HG03521 (cell line): ENCODE data around the gene UBXN6.

Experiments used
- ATAC-seq: cut with Tn5 transposase; IDR thresholded peaks from one replicate; pipeline ENCODE4 v1.9.1; 2021; ENCODE audit warnings: mild to moderate bottlenecking, moderate library complexity; ENCODE audit not compliant: unreplicated experiment

UBXN6 gene

DNA sequence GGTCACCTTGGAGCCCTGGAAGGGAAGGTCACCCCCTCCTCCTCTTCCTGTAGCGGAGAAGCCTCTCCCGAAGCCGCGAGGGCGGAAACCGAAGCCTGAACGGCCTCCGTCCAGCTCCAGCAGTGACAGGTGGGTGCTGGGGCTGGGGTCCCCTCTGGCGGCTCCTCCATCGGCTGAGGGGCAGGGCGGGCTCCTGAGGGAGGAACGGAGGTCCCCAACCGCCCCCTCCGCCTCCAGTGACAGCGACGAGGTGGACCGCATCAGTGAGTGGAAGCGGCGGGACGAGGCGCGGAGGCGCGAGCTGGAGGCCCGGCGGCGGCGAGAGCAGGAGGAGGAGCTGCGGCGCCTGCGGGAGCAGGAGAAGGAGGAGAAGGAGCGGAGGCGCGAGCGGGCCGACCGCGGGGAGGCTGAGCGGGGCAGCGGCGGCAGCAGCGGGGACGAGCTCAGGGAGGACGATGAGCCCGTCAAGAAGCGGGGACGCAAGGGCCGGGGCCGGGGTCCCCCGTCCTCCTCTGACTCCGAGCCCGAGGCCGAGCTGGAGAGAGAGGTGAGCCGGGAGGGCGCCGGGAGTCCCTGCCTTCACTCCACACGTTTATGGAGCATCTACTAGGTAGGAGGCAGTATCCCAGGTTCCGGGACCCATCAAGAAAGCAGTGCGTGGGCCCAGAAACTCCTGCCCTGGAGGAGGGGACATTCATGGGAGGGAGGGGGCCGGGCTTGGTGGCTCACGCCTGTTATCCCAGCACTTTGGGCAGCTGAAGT, 36.5 kb upstream of the UBXN6 start:
- no peak for ATAC-seq

DNA sequence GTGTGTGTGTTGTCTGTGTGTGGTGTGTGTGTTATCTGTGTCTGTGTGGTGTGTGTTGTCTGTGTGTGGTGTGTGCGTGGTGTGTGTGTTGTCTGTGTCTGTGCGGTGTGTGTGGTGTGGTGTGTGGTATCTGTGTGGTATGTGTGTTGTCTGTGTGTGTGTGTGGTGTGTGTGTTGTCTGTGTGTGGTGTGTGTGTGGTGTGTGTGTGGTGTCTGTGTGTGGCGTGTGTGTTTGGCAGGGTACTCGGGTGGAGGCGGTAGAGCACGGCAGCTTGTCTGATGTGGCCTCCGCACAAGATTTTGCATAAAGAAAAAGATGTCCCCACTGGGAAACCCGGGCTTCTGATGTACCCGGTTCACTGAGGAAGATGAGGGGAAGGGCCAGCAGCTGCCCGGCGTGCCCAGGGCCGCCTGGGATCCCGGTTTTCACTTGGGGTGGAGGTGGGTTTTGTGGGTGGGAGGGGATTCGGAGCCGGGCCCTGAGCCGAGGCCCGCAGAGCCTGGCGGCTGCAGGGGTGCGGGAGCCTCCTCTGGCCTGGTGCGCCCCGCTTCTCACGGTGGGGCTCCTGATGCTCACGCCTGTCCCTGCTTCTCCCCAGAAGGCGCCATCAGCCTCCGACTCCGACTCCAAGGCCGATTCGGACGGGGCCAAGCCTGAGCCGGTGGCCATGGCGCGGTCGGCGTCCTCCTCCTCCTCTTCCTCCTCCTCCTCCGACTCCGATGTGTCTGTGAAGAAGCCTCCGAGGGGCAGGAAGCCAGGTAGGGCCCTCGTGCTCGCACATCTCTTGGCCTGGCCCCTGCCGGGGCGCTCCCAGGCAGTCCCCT, 35.7 kb upstream of the UBXN6 start:
- ATAC-seq: no peak

- no peak for ATAC-seq
These were observed 34.9 kb upstream of the UBXN6 start for GRCh38 chr19:4492337-4493103.

DNA sequence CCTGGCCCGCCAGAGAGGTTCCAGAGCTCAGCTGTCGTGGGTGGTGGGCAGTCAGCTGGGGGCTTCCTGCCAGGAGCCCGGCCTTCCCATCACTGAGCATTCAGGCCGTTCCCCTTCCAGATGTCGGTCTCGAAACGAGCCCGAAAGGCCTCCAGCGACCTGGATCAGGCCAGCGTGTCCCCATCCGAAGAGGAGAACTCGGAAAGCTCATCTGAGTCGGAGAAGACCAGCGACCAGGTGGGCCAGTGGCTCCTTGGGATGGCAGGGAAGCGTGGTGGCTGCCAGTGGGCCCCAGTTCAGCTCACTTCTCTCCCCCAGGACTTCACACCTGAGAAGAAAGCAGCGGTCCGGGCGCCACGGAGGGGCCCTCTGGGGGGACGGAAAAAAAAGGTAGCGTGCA, 33.9 kb upstream of the UBXN6 start:
- no peak for ATAC-seq

GRCh38 chr19:4488496-4488895, 30.9 kb upstream of the UBXN6 start:
- no peak for ATAC-seq

DNA sequence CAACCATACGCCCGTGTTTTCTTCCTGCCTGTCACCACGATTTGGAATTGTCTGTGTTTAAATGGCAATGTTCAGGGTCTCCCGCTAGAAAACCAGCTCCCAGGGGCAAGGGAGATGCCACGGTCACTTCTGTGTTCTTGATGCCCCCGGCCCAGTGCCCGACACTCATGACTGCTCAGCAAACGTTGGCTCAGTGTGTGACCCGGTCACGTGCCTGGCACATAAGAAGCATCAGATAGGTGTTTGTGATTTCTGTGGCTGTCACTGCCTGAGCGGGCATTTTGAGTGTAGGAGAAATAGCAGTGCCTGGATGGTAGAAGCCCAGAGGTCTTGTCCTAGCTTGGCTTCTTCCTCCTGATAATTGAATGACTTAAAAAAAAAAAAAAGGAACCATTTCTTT, 30.0 kb upstream of the UBXN6 start:
- no peak for ATAC-seq

DNA sequence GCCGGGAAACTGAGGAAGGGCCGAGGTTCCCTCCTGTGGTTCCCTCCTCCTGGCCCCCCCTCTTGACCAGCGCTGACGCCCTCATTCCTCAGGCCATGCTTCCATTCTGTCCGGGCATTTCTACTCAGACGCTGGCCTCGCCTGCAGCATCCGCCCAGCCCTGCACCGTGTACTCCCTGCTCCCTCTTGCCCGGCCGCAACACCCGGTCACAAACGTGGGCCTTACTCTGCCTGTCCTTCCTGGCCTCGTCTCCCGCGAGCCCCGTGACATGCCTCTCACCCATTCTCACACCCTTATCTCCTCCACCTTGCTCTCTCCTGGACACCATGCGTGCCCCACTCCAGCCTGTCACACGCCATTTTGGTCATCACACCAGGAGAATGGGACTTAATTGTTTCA, 25.8 kb upstream of the UBXN6 start:
- ATAC-seq: no peak

DNA sequence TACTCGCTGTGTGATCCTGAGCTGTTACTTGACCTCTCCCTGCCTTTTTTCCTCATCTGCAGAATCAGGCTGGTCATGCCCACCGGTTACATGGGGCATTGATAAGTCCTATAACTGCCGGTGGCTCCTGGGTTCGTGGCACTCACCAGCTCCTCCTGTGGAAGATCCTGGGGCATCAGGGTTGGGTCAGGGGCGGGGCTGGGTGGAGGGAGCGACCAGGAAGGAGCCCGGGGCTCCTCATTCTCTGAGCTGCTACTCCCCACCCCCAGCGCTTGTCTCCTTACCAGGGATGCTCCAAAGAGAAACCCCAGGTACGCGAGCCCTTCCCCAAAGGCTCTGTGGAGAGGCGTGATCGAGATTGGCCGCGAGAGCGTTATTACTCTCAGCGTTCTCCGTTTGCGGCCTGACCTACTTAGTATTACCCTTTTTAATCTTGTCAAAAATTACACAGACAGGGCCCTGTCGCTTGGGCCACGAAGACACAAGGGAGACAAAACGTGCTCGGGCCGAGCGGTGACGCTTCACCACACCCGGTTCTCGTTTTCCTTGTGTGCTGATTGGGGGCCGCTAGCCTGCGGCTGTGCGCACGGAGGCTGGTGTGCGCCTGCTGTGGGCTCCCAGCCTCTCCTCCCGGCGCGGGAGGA, 25.2 kb upstream of the UBXN6 start:
- no peak for ATAC-seq

GRCh38 chr19:4477034-4477801, 19.6 kb upstream of the UBXN6 start:
- ATAC-seq: no peak

DNA sequence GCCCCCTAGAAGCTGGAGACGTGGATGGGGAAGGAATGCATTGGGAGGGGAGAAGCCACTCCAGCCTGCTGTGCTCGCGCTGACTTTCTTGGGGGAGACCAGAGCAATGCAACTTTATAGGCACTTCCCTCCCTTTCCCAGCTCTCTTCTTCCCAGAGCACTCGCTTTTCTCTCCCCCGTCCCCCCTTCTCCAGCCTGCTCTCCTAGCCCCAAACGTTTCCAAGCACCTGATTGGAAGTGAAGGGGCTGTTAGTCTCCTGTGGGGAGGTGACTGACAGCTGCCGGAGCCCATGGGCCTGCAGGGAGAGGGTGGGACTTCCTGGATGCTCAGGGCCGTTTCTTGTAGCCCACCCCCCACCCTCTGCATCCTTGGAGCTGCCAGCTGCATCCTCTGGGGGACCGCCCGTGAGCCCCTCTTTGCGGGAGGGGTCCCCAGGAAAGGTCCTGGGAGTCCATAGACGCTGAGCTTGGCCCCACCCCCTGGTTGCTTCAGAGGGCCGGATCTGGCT, 17.0 kb upstream of the UBXN6 start:
- no peak for ATAC-seq

GRCh38 chr19:4473763-4474513, 16.3 kb upstream of the UBXN6 start:
- ATAC-seq: no peak

DNA sequence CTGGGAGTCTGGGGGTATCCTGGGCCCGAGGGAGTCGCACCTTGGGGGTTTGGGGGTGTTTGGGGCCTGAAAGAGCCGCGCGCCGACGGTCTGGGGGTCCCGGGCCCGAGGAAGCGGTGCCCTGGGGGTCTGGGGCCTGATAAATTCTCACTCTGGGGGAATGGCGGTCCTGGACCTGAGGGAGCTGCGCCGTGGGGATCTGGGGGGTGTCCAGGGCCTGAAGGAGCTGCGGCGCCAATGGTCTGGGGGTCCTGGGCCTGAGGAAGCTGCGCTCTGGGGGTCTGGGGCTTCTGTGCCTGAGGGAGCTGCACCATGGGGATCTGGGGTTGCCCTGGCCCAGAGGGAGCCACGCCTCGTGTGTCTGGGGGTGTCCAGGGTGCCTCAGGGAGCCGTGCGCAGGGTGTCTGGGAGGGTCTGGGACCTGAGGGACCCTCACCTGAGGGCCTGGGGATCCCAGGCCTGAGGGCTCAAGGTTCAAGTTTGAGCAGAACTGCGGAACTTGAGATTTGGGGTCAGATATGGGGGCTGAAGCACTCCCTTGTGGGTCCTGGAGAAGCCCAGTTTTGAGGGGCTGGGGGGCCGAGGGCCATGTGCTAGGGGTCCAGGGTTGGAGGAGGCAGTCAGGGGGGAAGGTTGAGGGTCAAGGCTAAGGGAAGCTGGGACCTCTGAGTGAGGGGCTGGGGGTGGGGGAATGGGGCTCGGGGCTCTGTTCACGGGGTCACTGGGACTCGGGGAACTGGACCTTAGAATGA, 15.6 kb upstream of the UBXN6 start:
- ATAC-seq: no peak

- no peak for ATAC-seq
These were observed 14.8 kb upstream of the UBXN6 start, which contains the start of gene HDGFL2 for GRCh38 chr19:4472174-4472974. HDGFL2 (plus strand) TSS chr19:4472297; CDS start chr19:4472351, 54 bp downstream.

GRCh38 chr19:4471403-4472173, 14.0 kb upstream of the UBXN6 start:
- peak; percentile 81 for ATAC-seq

GRCh38 chr19:4467835-4468234, 10.2 kb upstream of the UBXN6 start:
- ATAC-seq: no peak

DNA sequence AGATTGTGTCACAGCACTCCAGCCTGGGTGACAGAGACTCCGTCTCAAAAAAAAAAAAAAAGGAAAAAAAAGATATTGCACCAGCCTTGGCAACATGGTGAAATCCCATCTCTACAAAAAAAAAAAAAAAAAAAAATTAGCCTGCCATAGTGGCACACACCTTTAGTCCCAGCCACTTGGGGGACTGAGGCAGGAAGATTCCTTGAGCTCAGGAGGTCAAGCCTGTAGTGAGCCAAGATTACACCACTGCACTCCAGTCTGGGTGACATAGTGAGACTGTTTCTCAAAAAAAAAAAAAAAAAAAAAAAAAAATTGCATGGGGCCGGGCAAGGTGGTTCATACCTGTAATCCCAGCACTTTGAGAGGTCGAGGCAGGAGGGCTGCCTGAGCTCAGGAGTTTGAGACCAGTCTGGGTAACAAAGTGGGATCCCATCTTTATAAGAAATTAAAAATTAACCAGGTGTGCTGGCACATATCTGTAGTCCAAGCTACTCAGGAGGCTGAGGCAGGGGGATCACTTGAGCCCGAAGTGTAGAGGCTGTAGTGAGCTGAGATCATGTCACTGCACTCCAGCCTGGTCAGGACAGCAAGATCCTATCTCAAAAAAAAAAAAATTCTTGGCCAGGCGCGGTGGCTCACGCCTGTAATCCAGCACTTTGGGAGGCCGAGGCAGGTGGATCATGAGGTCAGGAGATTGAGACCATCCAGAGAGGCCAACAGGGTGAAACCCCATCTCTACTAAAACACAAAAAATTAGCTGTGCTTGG, 7.4 kb upstream of the UBXN6 start:
- no peak for ATAC-seq
